HG03135 (cell line): ENCODE data around the gene PITPNC1.
"Not testable (repeated sequence)": the region's sequence is repeated elsewhere in the genome, so short reads cannot be mapped to it uniquely, and the experiment has no call there.

ENCODE experiments used
- ATAC-seq: cut with Tn5 transposase; IDR thresholded peaks from one replicate; pipeline ENCODE4 v1.9.1; 2021; ENCODE audit warnings: mild to moderate bottlenecking, moderate library complexity; ENCODE audit not compliant: unreplicated experiment

Gene PITPNC1

GRCh38 chr17:67376737-67377487 lies at the start of gene PITPNC1:
TSS of gene PITPNC1 (plus strand) at chr17:67377281.
- ATAC-seq = peak; percentile 70

GRCh38 chr17:67328026-67328425 lies 49.1 kb upstream of the PITPNC1 start:
- no peak for ATAC-seq

- not testable (repeated sequence) for ATAC-seq
Measured at GRCh38 chr17:67331381-67332161, 45.5 kb upstream of the PITPNC1 start.

- not testable (repeated sequence) for ATAC-seq
Measured at GRCh38 chr17:67332162-67332508, 44.9 kb upstream of the PITPNC1 start.

- ATAC-seq = no peak
Measured at GRCh38 chr17:67335245-67335835, 41.7 kb upstream of the PITPNC1 start.

GRCh38 chr17:67336859-67337258 lies 40.2 kb upstream of the PITPNC1 start:
- no peak for ATAC-seq

GRCh38 chr17:67338353-67338752 lies 38.7 kb upstream of the PITPNC1 start:
- not testable (repeated sequence) for ATAC-seq

GRCh38 chr17:67343237-67343636 lies 33.8 kb upstream of the PITPNC1 start:
- ATAC-seq = no peak

GRCh38 chr17:67347826-67348225 lies 29.3 kb upstream of the PITPNC1 start:
- ATAC-seq = no peak

- ATAC-seq = no peak
Measured at GRCh38 chr17:67349420-67349819, 27.7 kb upstream of the PITPNC1 start.

- no peak for ATAC-seq
Measured at GRCh38 chr17:67353161-67353560, 23.9 kb upstream of the PITPNC1 start.

GRCh38 chr17:67353929-67354574 lies 23.0 kb upstream of the PITPNC1 start:
- ATAC-seq = no peak

- no peak for ATAC-seq
Measured at GRCh38 chr17:67358612-67359011, 18.5 kb upstream of the PITPNC1 start.

- ATAC-seq = no peak
Measured at GRCh38 chr17:67359960-67360791, 16.9 kb upstream of the PITPNC1 start.

GRCh38 chr17:67360880-67361279 lies 16.2 kb upstream of the PITPNC1 start:
- ATAC-seq = no peak

GRCh38 chr17:67362173-67362572 lies 14.9 kb upstream of the PITPNC1 start:
- ATAC-seq = no peak

GRCh38 chr17:67364847-67365737 lies 12.0 kb upstream of the PITPNC1 start:
- no peak for ATAC-seq

GRCh38 chr17:67365738-67366192 lies 11.3 kb upstream of the PITPNC1 start:
- peak; percentile 12 for ATAC-seq
